Epidermal melanocyte (primary cell): ENCODE measurements around the gene CTIF.

Source experiments
- DNase-seq: peaks from one replicate; pipeline ENCODE4 v3.0.0; 2011; ENCODE audit warnings: low spot score; ENCODE audit not compliant: insufficient read length

The CTIF gene

GRCh38 chr18:48725562-48725961, 186.7 kb downstream of the CTIF start:
- no peak for DNase-seq

GRCh38 chr18:48727681-48728080, 188.8 kb downstream of the CTIF start:
- no peak for DNase-seq

GRCh38 chr18:48728204-48728833, 189.5 kb downstream of the CTIF start:
- DNase-seq, result peak; percentile 60

- DNase-seq, result no peak
Measured at GRCh38 chr18:48729404-48729803, 190.6 kb downstream of the CTIF start.

- no peak for DNase-seq
Measured at GRCh38 chr18:48730010-48730409, 191.2 kb downstream of the CTIF start.

- DNase-seq, result no peak
Measured at GRCh38 chr18:48732767-48733424, 194.1 kb downstream of the CTIF start.

GRCh38 chr18:48733643-48734253, 194.9 kb downstream of the CTIF start:
- DNase-seq, result no peak

- DNase-seq, result no peak
Measured at GRCh38 chr18:48734460-48734859, 195.6 kb downstream of the CTIF start.

GRCh38 chr18:48735080-48735676, 196.3 kb downstream of the CTIF start:
- no peak for DNase-seq

- DNase-seq, result no peak
Measured at GRCh38 chr18:48735681-48736255, 196.9 kb downstream of the CTIF start.

- no peak for DNase-seq
Measured at GRCh38 chr18:48736321-48737260, 197.8 kb downstream of the CTIF start.

GRCh38 chr18:48739266-48740067, 200.6 kb downstream of the CTIF start:
- DNase-seq, result no peak

- no peak for DNase-seq
Measured at GRCh38 chr18:48740068-48740440, 201.2 kb downstream of the CTIF start.

- peak; percentile 80 for DNase-seq
Measured at GRCh38 chr18:48740851-48741485, 202.1 kb downstream of the CTIF start.

- no peak for DNase-seq
Measured at GRCh38 chr18:48741866-48742265, 203.0 kb downstream of the CTIF start.

- no peak for DNase-seq
Measured at GRCh38 chr18:48742304-48742703, 203.5 kb downstream of the CTIF start.

- DNase-seq, result peak; percentile 69
Measured at GRCh38 chr18:48742706-48743475, 204.1 kb downstream of the CTIF start.

- DNase-seq, result no peak
Measured at GRCh38 chr18:48743886-48744285, 205.1 kb downstream of the CTIF start.

- no peak for DNase-seq
Measured at GRCh38 chr18:48745293-48745692, 206.5 kb downstream of the CTIF start.
